GM12878 (cell line): ENCODE data around the gene RAB3B. TPM values are rescaled to one million over a fixed set of nuclear protein-coding genes. Genes with fewer than 3 reads are reported as not detected.

ENCODE experiments used
- ATAC-seq: fragments of 200-7000 bp; cut with Tn5 transposase; 3 replicates; pipeline ENCODE4 v1.9.1; 2020; ENCODE audit warnings: mild to moderate bottlenecking, moderate library complexity
- BruUV-seq: library from RNA; stranded (reverse); fragments of 400-500 nt; replicated peaks from 2 replicates; lab custom pipeline; 2021; lab: Mats Ljungman, UMichigan
- CTCF ChIA-PET: fragments of 300-600 bp; sonication (Branson Sonifier 250); formaldehyde crosslinking; extraction: SDS; loops from one replicate; lab custom pipeline; 2021; ENCODE audit warnings: inconsistent platforms; lab: Yijun Ruan, JAX
- POLR2A ChIA-PET: fragments of 350-600 bp; formaldehyde crosslinking; extraction: SDS; loops from one replicate; lab custom pipeline; 2021; ENCODE audit warnings: inconsistent platforms; lab: Charles Lee
- RAD21 ChIA-PET: fragments of 300-600 bp; sonication (Branson Sonifier 250); formaldehyde crosslinking; loops from one replicate; lab custom pipeline; 2023; ENCODE audit warnings: antibody characterized with exemption; ENCODE audit not compliant: unreplicated experiment; lab: Charles Lee
- SMC1A ChIA-PET: fragments of 300-600 bp; sonication (Branson Sonifier 250); formaldehyde crosslinking; loops from one replicate; lab custom pipeline; 2023; ENCODE audit not compliant: unreplicated experiment, uncharacterized antibody; lab: Charles Lee
- DNase-seq: peaks from one replicate; pipeline ENCODE4 v3.0.0-alpha.2; 2011; ENCODE audit warnings: low read depth, low spot score
- FAIRE-seq: peaks from 3 replicates; lab custom pipeline; 2011; peaks lifted over from hg19 to GRCh38; lab: Jason Lieb, UNC
- H2AFZ ChIP-seq: 2 replicates; pipeline ENCODE4 v1.6.0; 2011; ENCODE audit warnings: low read depth, low read length, control low read depth; ENCODE audit not compliant: control insufficient read depth
- H3K27ac ChIP-seq: 2 replicates; pipeline ENCODE4 v1.5.1; 2011; ENCODE audit warnings: control low read depth; ENCODE audit not compliant: control insufficient read depth, insufficient read depth
- H3K27me3 ChIP-seq, 2 experiments: replicated peaks in 1 of 2; 2 replicates each; pipeline versions ENCODE4 v1.6.0 to v1.6.1; 2011; ENCODE audit warnings: low read length in 1 of 2; ENCODE audit not compliant: control insufficient read depth in 2 of 2, insufficient read depth in 2 of 2
- H3K36me3 ChIP-seq, 2 experiments: 2 replicates each; pipeline ENCODE4 v1.5.1; 2011; ENCODE audit warnings: low read length in 1 of 2; ENCODE audit not compliant: control insufficient read depth in 2 of 2, insufficient read depth in 2 of 2
- H3K4me1 ChIP-seq: 2 replicates; pipeline ENCODE4 v1.6.1; 2011; ENCODE audit warnings: mild to moderate bottlenecking, low read length, moderate library complexity, mixed read lengths; ENCODE audit not compliant: control insufficient read depth, insufficient read depth
- H3K4me2 ChIP-seq: 2 replicates; pipeline ENCODE4 v1.6.0; 2011; ENCODE audit warnings: control low read depth; ENCODE audit not compliant: control insufficient read depth, insufficient read depth
- H3K4me3 ChIP-seq: fragments of 200-600 bp; sonication (generic); 2 replicates; pipeline ENCODE4 v1.5.1; 2016
- H3K79me2 ChIP-seq: 2 replicates; pipeline ENCODE4 v1.6.0; 2011; ENCODE audit warnings: low read length; ENCODE audit not compliant: control insufficient read depth, insufficient read depth
- H3K9ac ChIP-seq: 2 replicates; pipeline ENCODE4 v1.8.0; 2011; ENCODE audit warnings: low read length, control low read depth, mixed read lengths; ENCODE audit not compliant: control insufficient read depth, insufficient read depth
- H3K9me3 ChIP-seq: replicated peaks from 3 replicates; pipeline ENCODE4 v1.5.1; 2011; ENCODE audit warnings: mild to moderate bottlenecking, low read length; ENCODE audit not compliant: control insufficient read depth, insufficient read depth
- H4K20me1 ChIP-seq: 2 replicates; pipeline ENCODE4 v1.6.0; 2011; ENCODE audit not compliant: control insufficient read depth, insufficient read depth
- EZH2 ChIP-seq: IDR thresholded peaks from 2 replicates; pipeline ENCODE4 v1.6.1; 2012; ENCODE audit warnings: low read depth, mild to moderate bottlenecking, control low read depth, inconsistent platforms, low read length, borderline replicate concordance; ENCODE audit not compliant: control insufficient read depth
- FOS ChIP-seq: IDR thresholded peaks from 3 replicates; pipeline ENCODE4 v1.6.1; 2011; ENCODE audit warnings: borderline replicate concordance; ENCODE audit not compliant: insufficient read length; ENCODE audit errors: extremely low read depth
- IKZF1 ChIP-seq: fragments of 450-650 bp; conservative IDR thresholded peaks from 2 replicates; pipeline ENCODE4 v1.6.1; 2017; ENCODE audit warnings: antibody characterized with exemption, mild to moderate bottlenecking
- JUNB ChIP-seq: IDR thresholded peaks from 2 replicates; pipeline ENCODE4 v1.6.1; 2016; ENCODE audit warnings: antibody characterized with exemption, mild to moderate bottlenecking
- KLF5 ChIP-seq: fragments of 450-650 bp; IDR thresholded peaks from 2 replicates; pipeline ENCODE4 v1.6.1; 2014; ENCODE audit warnings: mild to moderate bottlenecking; ENCODE audit not compliant: partially characterized antibody
- NFYA ChIP-seq: IDR thresholded peaks from 2 replicates; pipeline ENCODE4 v1.6.1; 2011; ENCODE audit warnings: low read depth, mild to moderate bottlenecking, low read length, improper control_type of control experiment, borderline replicate concordance
- PAX8 ChIP-seq: fragments of 450-650 bp; IDR thresholded peaks from 2 replicates; pipeline ENCODE4 v1.6.1; 2017; ENCODE audit warnings: mild to moderate bottlenecking, moderate library complexity
- RUNX3 ChIP-seq: IDR thresholded peaks from 2 replicates; pipeline ENCODE4 v1.6.1; 2012; ENCODE audit warnings: low read length, inconsistent platforms
- SIN3A ChIP-seq: IDR thresholded peaks from 2 replicates; pipeline ENCODE4 v1.6.1; 2012; ENCODE audit warnings: low read depth, low read length, improper control_type of control experiment
- SMC3 ChIP-seq: IDR thresholded peaks from 2 replicates; pipeline ENCODE4 v1.6.1; 2011; ENCODE audit warnings: low read length, improper control_type of control experiment, borderline replicate concordance
- SUPT20H ChIP-seq: IDR thresholded peaks from 2 replicates; pipeline ENCODE4 v1.6.1; 2011; ENCODE audit warnings: low read depth, mild to moderate bottlenecking, low read length, moderate library complexity, borderline replicate concordance; ENCODE audit not compliant: control insufficient read depth
- WRNIP1 ChIP-seq: IDR thresholded peaks from 2 replicates; pipeline ENCODE4 v1.6.1; 2011; ENCODE audit warnings: low read depth, low read length, improper control_type of control experiment, borderline replicate concordance
- ZBED1 ChIP-seq: IDR thresholded peaks from 2 replicates; pipeline ENCODE4 v1.6.1; 2016; ENCODE audit warnings: borderline replicate concordance
- ZNF207 ChIP-seq: fragments of 450-650 bp; IDR thresholded peaks from 2 replicates; pipeline ENCODE4 v1.6.1; 2014; ENCODE audit warnings: antibody characterized with exemption, mild to moderate bottlenecking, borderline replicate concordance
- in situ Hi-C: fragments of 300-500 bp; cut with MboI; formaldehyde crosslinking; loops from 9 replicates; pipeline ENCODE4 v1.14.3; 2018; ENCODE audit warnings: mixed read lengths
- intact Hi-C: fragments of 100-400 bp; cut with micrococcal nuclease; formaldehyde crosslinking; loops from one replicate; pipeline ENCODE4 v1.14.2; 2022; ENCODE audit not compliant: unreplicated experiment
- polyA plus RNA-seq, 11 experiments: library from polyadenylated mRNA; depleted of rRNA in 4 of 11; unstranded in 6 of 11; stranded (reverse) in 5 of 11; fragments of >200 nt; fragmentation: Nextera tagmentation in 4 of 11; fragmentation: Illumina TruSeq in 1 of 11; extraction: Ambion mirVana in 4 of 11; extraction: Trizol in 1 of 11; gene quantifications; 1 replicate in 1 of 11; 2 replicates in 10 of 11; pipeline versions ENCODE4 v1.2.1 to v1.2.3, GENCODE V29; 2011 to 2016; ENCODE audit warnings: inconsistent platforms in 2 of 11, missing spikeins in 2 of 11, low read depth in 1 of 11
- total RNA-seq, 4 experiments: library from RNA; depleted of rRNA in 3 of 4; stranded (reverse); fragments of >200 nt in 3 of 4; fragmentation: Illumina TruSeq in 1 of 4; extraction: Trizol in 1 of 4; gene quantifications; 2 replicates each; pipeline versions ENCODE4 v1.2.1 to v1.2.3, GENCODE V29; 2013 to 2021
- TF ChIP-seq, protein P1 (sequence below): fragments of 450-650 bp; IDR thresholded peaks from 2 replicates; pipeline ENCODE4 v1.6.1; 2017; ENCODE audit warnings: mild to moderate bottlenecking, low read depth, inconsistent platforms; ENCODE audit not compliant: poor library complexity, severe bottlenecking
- TF ChIP-seq, protein P2 (sequence below): IDR thresholded peaks from 2 replicates; pipeline ENCODE4 v1.6.1; 2011; ENCODE audit warnings: mild to moderate bottlenecking, low read depth, low read length, moderate library complexity; ENCODE audit not compliant: insufficient replicate concordance
- TF ChIP-seq, protein P3 (sequence below): fragments of 450-650 bp; formaldehyde crosslinking; IDR thresholded peaks from 2 replicates; pipeline ENCODE4 v1.4.0; 2022; ENCODE audit warnings: mild to moderate bottlenecking, moderate library complexity

The RAB3B gene
- total and polyA plus RNA-seq, 10 of the 15 experiments (the other 5 are each of a cell fraction or from before 2014, with no cell fraction given), result 0.05 to 0.32 (median 0.24) TPM

DNA sequence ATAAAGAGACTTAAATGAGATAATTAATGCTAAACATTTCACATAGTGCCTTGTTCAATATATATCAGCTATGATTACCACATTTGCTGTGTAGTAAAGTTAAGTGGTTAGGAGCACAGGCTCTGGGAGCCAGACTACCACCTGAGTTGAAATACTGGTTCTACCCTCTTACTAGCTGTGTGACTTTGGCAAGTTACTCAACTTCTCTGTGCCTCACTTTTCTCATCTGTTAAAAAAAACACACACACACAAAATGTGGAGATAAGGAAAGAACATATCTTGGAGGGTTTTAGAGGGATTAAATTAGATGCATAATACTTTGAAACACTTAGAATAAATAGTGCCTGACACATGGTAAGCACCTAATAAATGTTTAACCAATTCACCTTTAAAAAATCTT, 60.2 kb downstream of the RAB3B start:
- H3K4me1 ChIP-seq, result no peaks in the 10 kb centered on the region
- ATAC-seq, result no peak
- no TSS peak for BruUV-seq
- ChIA-PET CTCF (interaction anchor here (1.4 to 2.0 kb wide), 2 partner anchors 16 to 32 kb away, joined by 4 to 9 read pairs; no protein-coding TSS in a partner anchor), RAD21 (interaction anchor here (1.2 kb wide), 1 partner anchor 33 kb away, joined by 3 read pairs; no protein-coding TSS in a partner anchor), POLR2A (interaction anchor here (1.2 kb wide), 1 partner anchor 25 kb away, joined by 4 read pairs; no protein-coding TSS in a partner anchor), SMC1A (interaction anchor here (1.1 to 1.6 kb wide), 5 partner anchors 13 to 34 kb away, joined by 3 to 5 read pairs (median 3); no protein-coding TSS in a partner anchor)
- no peak for FAIRE-seq
- TF ChIP-seq KLF5, result no peak
- TF ChIP-seq, protein P1, sequence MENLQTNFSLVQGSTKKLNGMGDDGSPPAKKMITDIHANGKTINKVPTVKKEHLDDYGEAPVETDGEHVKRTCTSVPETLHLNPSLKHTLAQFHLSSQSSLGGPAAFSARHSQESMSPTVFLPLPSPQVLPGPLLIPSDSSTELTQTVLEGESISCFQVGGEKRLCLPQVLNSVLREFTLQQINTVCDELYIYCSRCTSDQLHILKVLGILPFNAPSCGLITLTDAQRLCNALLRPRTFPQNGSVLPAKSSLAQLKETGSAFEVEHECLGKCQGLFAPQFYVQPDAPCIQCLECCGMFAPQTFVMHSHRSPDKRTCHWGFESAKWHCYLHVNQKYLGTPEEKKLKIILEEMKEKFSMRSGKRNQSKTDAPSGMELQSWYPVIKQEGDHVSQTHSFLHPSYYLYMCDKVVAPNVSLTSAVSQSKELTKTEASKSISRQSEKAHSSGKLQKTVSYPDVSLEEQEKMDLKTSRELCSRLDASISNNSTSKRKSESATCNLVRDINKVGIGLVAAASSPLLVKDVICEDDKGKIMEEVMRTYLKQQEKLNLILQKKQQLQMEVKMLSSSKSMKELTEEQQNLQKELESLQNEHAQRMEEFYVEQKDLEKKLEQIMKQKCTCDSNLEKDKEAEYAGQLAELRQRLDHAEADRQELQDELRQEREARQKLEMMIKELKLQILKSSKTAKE, result no peak
- no peak for TF ChIP-seq EZH2
- TF ChIP-seq, protein P2, sequence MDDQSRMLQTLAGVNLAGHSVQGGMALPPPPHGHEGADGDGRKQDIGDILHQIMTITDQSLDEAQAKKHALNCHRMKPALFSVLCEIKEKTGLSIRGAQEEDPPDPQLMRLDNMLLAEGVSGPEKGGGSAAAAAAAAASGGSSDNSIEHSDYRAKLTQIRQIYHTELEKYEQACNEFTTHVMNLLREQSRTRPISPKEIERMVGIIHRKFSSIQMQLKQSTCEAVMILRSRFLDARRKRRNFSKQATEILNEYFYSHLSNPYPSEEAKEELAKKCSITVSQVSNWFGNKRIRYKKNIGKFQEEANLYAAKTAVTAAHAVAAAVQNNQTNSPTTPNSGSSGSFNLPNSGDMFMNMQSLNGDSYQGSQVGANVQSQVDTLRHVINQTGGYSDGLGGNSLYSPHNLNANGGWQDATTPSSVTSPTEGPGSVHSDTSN, result no peak
- TF ChIP-seq RUNX3, result no peak
- no peak for TF ChIP-seq NFYA
- no peak for TF ChIP-seq JUNB
- no peak for TF ChIP-seq ZBED1
- TF ChIP-seq PAX8, result no peak
- no peak for TF ChIP-seq SUPT20H
- TF ChIP-seq ZNF207, result no peak
- no peak for TF ChIP-seq FOS
- no peak for TF ChIP-seq WRNIP1
- TF ChIP-seq IKZF1, result no peak
- no peak for TF ChIP-seq SMC3
- TF ChIP-seq SIN3A, result no peak
- TF ChIP-seq, protein P3, sequence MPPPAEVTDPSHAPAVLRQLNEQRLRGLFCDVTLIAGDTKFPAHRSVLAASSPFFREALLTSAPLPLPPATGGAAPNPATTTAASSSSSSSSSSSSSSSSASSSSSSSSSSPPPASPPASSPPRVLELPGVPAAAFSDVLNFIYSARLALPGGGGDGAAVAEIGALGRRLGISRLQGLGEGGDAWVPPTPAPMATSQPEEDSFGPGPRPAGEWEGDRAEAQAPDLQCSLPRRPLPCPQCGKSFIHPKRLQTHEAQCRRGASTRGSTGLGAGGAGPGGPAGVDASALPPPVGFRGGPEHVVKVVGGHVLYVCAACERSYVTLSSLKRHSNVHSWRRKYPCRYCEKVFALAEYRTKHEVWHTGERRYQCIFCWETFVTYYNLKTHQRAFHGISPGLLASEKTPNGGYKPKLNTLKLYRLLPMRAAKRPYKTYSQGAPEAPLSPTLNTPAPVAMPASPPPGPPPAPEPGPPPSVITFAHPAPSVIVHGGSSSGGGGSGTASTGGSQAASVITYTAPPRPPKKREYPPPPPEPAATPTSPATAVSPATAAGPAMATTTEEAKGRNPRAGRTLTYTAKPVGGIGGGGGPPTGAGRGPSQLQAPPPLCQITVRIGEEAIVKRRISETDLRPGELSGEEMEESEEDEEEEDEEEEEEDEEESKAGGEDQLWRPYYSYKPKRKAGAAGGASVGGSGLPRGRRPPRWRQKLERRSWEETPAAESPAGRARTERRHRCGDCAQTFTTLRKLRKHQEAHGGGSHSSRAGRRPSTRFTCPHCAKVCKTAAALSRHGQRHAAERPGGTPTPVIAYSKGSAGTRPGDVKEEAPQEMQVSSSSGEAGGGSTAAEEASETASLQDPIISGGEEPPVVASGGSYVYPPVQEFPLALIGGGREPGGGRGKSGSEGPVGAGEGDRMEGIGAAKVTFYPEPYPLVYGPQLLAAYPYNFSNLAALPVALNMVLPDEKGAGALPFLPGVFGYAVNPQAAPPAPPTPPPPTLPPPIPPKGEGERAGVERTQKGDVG, result no peak
- no peak overlapping the region for H2AFZ ChIP-seq
- no peak for DNase-seq
- no peaks in the 10 kb centered on the region for H3K79me2 ChIP-seq
- no peaks in the 10 kb centered on the region for H3K27me3 ChIP-seq
- H3K4me2 ChIP-seq, result no peak overlapping the region
- intact Hi-C loops (no loop called here), in situ Hi-C loops (no loop called here)
- H3K36me3 ChIP-seq, result no peaks in the 10 kb centered on the region
- H3K27ac ChIP-seq, result no peak overlapping the region
- H3K4me3 ChIP-seq, result no peak overlapping the region
- no peak overlapping the region for H3K9ac ChIP-seq
- no peaks in the 10 kb centered on the region for H4K20me1 ChIP-seq
- H3K9me3 ChIP-seq, result no peaks in the 10 kb centered on the region
